ENCODE results near the gene MAF.
A peak's percentile ranks its signal among the peaks of the same experiment; 100 is the strongest.

Gene MAF

DNA sequence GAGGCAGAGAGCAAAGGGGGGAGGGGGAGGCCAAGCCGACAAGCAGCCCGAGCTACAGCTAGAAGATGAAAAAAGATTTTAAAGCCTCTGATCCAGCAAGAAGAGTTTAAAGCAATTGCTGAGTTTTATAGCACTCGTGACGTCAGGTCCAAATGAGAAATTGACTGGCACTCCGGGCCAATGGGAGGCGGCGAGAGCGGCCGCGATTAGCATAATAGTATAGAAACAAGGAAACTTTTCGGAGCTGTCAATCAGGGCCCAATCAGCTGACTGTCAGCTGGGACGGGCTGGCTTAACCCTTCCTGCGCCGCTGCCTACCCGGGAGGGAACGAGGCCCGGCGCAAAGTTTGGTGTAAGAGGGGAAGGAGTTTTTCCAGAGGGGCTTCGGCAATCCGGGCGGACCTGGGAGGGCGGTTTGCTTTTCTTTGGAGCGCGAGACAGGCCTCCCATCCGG is at the start of gene MAF:
Gene MAF (minus strand): TSS at position 100 of the 454 bp plus-strand sequence. CDS start 835 bp downstream, outside the sequence.
- H3K27me3 ChIP-seq (ENCODE audit: insufficient read depth, low read length, poor library complexity, severe bottlenecking), result no peaks in the 10 kb centered on the region
- H3K4me3 ChIP-seq (ENCODE audit: low read length, poor library complexity, severe bottlenecking), result peak within 1 kb of the TSS; percentile 85
- no peaks in the 10 kb centered on the region for H3K79me2 ChIP-seq (ENCODE audit: insufficient read depth, low read length)
- no peaks in the 10 kb centered on the region for H3K9me3 ChIP-seq (ENCODE audit: insufficient read depth, low read depth, low read length)
- no peaks in the 10 kb centered on the region for H4K20me1 ChIP-seq (ENCODE audit: insufficient read depth, low read length, poor library complexity, severe bottlenecking)
- peak within 1 kb of the TSS; percentile 90 for H3K4me2 ChIP-seq (ENCODE audit: low read depth, low read length, poor library complexity, severe bottlenecking)
- H3K4me1 ChIP-seq (ENCODE audit: insufficient read depth, low read length, poor library complexity, severe bottlenecking), result peaks cover 26% of the 10 kb centered on the region
- H3K9ac ChIP-seq (ENCODE audit: low read depth, low read length, poor library complexity, severe bottlenecking), result peak within 1 kb of the TSS; percentile 46
- peak within 1 kb of the TSS; percentile 83 for H2AFZ ChIP-seq (ENCODE audit: low read length)
- H3K9me2 ChIP-seq (replicated peaks; ENCODE audit: low read depth, low read length), result no peaks in the 10 kb centered on the region
- H3F3A ChIP-seq (ENCODE audit: low read depth), result 0 out of 2 replicates have a peak, but pooled peaks cover 3% of the 10 kb centered on the region
- TF ChIP-seq, protein P1, sequence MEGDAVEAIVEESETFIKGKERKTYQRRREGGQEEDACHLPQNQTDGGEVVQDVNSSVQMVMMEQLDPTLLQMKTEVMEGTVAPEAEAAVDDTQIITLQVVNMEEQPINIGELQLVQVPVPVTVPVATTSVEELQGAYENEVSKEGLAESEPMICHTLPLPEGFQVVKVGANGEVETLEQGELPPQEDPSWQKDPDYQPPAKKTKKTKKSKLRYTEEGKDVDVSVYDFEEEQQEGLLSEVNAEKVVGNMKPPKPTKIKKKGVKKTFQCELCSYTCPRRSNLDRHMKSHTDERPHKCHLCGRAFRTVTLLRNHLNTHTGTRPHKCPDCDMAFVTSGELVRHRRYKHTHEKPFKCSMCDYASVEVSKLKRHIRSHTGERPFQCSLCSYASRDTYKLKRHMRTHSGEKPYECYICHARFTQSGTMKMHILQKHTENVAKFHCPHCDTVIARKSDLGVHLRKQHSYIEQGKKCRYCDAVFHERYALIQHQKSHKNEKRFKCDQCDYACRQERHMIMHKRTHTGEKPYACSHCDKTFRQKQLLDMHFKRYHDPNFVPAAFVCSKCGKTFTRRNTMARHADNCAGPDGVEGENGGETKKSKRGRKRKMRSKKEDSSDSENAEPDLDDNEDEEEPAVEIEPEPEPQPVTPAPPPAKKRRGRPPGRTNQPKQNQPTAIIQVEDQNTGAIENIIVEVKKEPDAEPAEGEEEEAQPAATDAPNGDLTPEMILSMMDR (conservative IDR thresholded peaks at IDR 0.05; ENCODE audit: low read length), result no peak
- no peak for TF ChIP-seq EZH2phosphoT487 (IDR thresholded peaks at IDR 0.05; ENCODE audit: borderline replicate concordance)
- no peaks in the 10 kb centered on the region for H3K36me3 ChIP-seq (ENCODE audit: insufficient read depth, low read length)

DNA sequence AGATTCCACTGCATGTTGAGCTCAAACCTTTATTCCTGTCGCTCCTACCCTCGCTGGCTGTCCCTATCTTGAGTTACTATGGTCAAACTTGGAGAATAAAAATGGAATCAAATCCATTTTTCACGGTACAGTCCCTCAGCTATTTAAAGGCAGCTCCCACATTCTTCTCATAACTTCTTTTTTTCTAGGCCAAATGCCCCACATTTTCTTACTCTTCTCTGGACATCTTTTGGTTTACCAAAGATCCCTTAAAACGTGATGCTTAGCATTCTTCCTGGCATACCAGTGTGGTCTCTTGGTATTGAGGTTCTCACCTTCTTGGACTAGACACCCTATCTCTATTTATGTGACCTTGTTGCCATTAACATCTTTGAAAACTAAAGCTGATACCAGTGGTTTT is 48.3 kb upstream of the MAF start:
- H3K9ac ChIP-seq (ENCODE audit: low read depth, low read length, poor library complexity, severe bottlenecking), result no peak overlapping the region
- peaks cover 11% of the 10 kb centered on the region for H3K4me1 ChIP-seq (ENCODE audit: insufficient read depth, low read length, poor library complexity, severe bottlenecking)
- H3K79me2 ChIP-seq (ENCODE audit: insufficient read depth, low read length), result no peaks in the 10 kb centered on the region
- no peaks in the 10 kb centered on the region for H3K9me2 ChIP-seq (replicated peaks; ENCODE audit: low read depth, low read length)
- no peaks in the 10 kb centered on the region for H4K20me1 ChIP-seq (ENCODE audit: insufficient read depth, low read length, poor library complexity, severe bottlenecking)
- no peaks in the 10 kb centered on the region for H3K27me3 ChIP-seq (ENCODE audit: insufficient read depth, low read length, poor library complexity, severe bottlenecking)
- no peaks in the 10 kb centered on the region for H3F3A ChIP-seq (ENCODE audit: low read depth)
- no peak overlapping the region for H3K4me2 ChIP-seq (ENCODE audit: low read depth, low read length, poor library complexity, severe bottlenecking)
- no peaks in the 10 kb centered on the region for H3K36me3 ChIP-seq (ENCODE audit: insufficient read depth, low read length)
- H3K4me3 ChIP-seq (ENCODE audit: low read length, poor library complexity, severe bottlenecking), result no peak overlapping the region
- no peak for TF ChIP-seq EZH2phosphoT487 (IDR thresholded peaks at IDR 0.05; ENCODE audit: borderline replicate concordance)
- no peaks in the 10 kb centered on the region for H3K9me3 ChIP-seq (ENCODE audit: insufficient read depth, low read depth, low read length)
- no peak overlapping the region for H2AFZ ChIP-seq (ENCODE audit: low read length)

DNA sequence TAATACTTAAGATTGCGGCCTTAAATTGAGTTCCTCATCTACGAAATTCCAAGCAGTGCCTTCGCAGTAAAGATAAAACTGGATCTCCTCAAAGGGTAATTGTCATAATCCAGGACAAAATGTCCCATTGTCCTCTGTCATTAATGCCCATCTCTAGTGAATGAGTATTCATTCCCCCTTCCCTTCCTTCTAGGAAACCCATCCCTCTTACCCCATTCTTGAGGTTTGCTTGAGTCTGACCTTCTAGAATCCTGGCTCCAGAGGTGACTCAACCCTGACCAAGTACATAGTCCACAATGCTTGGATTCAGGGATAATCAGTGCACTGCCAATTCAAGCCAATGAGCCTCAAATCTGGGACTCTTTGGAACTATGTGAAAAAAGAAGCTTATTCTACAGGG is 47.0 kb upstream of the MAF start:
- TF ChIP-seq EZH2phosphoT487 (IDR thresholded peaks at IDR 0.05; ENCODE audit: borderline replicate concordance), result no peak
- TF ChIP-seq, protein P1 (conservative IDR thresholded peaks at IDR 0.05; ENCODE audit: low read length), result no peak
- no peak overlapping the region for H2AFZ ChIP-seq (ENCODE audit: low read length)
- H3F3A ChIP-seq (ENCODE audit: low read depth), result no peaks in the 10 kb centered on the region
- no peak overlapping the region for H3K9ac ChIP-seq (ENCODE audit: low read depth, low read length, poor library complexity, severe bottlenecking)
- no peaks in the 10 kb centered on the region for H3K9me2 ChIP-seq (replicated peaks; ENCODE audit: low read depth, low read length)
- H4K20me1 ChIP-seq (ENCODE audit: insufficient read depth, low read length, poor library complexity, severe bottlenecking), result no peaks in the 10 kb centered on the region
- H3K27me3 ChIP-seq (ENCODE audit: insufficient read depth, low read length, poor library complexity, severe bottlenecking), result no peaks in the 10 kb centered on the region
- no peaks in the 10 kb centered on the region for H3K36me3 ChIP-seq (ENCODE audit: insufficient read depth, low read length)
- peaks cover 1% of the 10 kb centered on the region for H3K4me1 ChIP-seq (ENCODE audit: insufficient read depth, low read length, poor library complexity, severe bottlenecking)
- no peak overlapping the region for H3K4me2 ChIP-seq (ENCODE audit: low read depth, low read length, poor library complexity, severe bottlenecking)
- H3K79me2 ChIP-seq (ENCODE audit: insufficient read depth, low read length), result no peaks in the 10 kb centered on the region
- no peaks in the 10 kb centered on the region for H3K9me3 ChIP-seq (ENCODE audit: insufficient read depth, low read depth, low read length)
- no peak overlapping the region for H3K4me3 ChIP-seq (ENCODE audit: low read length, poor library complexity, severe bottlenecking)

DNA sequence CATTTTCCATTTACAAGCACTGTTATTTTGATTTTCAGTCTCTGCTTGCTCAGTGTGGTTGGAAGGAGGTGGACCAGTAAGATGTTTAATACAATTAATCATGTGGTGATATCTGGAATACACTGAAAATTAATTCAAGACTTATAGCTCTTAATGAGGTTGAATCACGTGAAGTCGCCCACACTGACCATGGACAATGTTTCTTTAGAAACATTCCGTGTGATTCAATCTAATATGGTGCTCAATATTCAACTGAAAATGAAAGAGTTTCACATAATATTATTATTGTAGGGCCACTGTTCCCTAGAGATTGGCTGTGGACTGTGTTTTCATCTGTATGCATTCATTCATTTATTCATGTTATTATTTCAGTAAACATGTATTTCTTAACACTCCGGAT is 45.2 kb upstream of the MAF start:
- Histone ChIP-seq H3K9me2 (replicated peaks; ENCODE audit: low read depth, low read length) (no peaks in the 10 kb centered on the region), H3K36me3 (ENCODE audit: insufficient read depth, low read length) (no peaks in the 10 kb centered on the region), H3K4me3 (ENCODE audit: low read length, poor library complexity, severe bottlenecking) (no peak overlapping the region), H3F3A (ENCODE audit: low read depth) (no peaks in the 10 kb centered on the region), H3K4me2 (ENCODE audit: low read depth, low read length, poor library complexity, severe bottlenecking) (no peak overlapping the region), H3K9ac (ENCODE audit: low read depth, low read length, poor library complexity, severe bottlenecking) (no peak overlapping the region), H4K20me1 (ENCODE audit: insufficient read depth, low read length, poor library complexity, severe bottlenecking) (no peaks in the 10 kb centered on the region), H2AFZ (ENCODE audit: low read length) (no peak overlapping the region), H3K4me1 (ENCODE audit: insufficient read depth, low read length, poor library complexity, severe bottlenecking) (no peaks in the 10 kb centered on the region), H3K79me2 (ENCODE audit: insufficient read depth, low read length) (no peaks in the 10 kb centered on the region), H3K27me3 (ENCODE audit: insufficient read depth, low read length, poor library complexity, severe bottlenecking) (no peaks in the 10 kb centered on the region), H3K9me3 (ENCODE audit: insufficient read depth, low read depth, low read length) (no peaks in the 10 kb centered on the region)
- no peak for TF ChIP-seq EZH2phosphoT487 (IDR thresholded peaks at IDR 0.05; ENCODE audit: borderline replicate concordance)
- TF ChIP-seq, protein P1 (conservative IDR thresholded peaks at IDR 0.05; ENCODE audit: low read length), result no peak
